Colonic mucosa (tissue), 4 donors: ENCODE results near the gene TMC4. TPM values are rescaled to one million over a fixed set of nuclear protein-coding genes. Genes with fewer than 3 reads are reported as not detected.
A peak's percentile ranks its signal among the peaks of the same experiment; 100 is the strongest.

ENCODE experiments used
- DNase-seq: peaks from one replicate; pipeline ENCODE4 v3.0.0-alpha.2; 2020
- H3K27ac ChIP-seq: fragments of 200-600 bp; one replicate; pipeline ENCODE4 v1.8.0; 2021
- H3K27me3 ChIP-seq: fragments of 200-600 bp; one replicate; pipeline ENCODE4 v1.8.0; 2021
- H3K36me3 ChIP-seq: fragments of 200-600 bp; one replicate; pipeline ENCODE4 v1.8.0; 2021
- H3K4me1 ChIP-seq: fragments of 200-600 bp; one replicate; pipeline ENCODE4 v1.8.0; 2021; ENCODE audit warnings: mild to moderate bottlenecking
- H3K4me3 ChIP-seq: fragments of 200-600 bp; one replicate; pipeline ENCODE4 v1.8.0; 2021
- H3K9ac ChIP-seq, 2 donors: one replicate each; pipeline ENCODE4 v1.7.0; 2013; ENCODE audit warnings: control low read depth in 2 of 2, low read depth in 2 of 2, low read length in 2 of 2
- H3K9me3 ChIP-seq: fragments of 200-600 bp; one replicate; pipeline ENCODE4 v1.8.0; 2021
- CTCF ChIP-seq: fragments of 200-600 bp; IDR thresholded peaks from one replicate; pipeline ENCODE4 v1.8.0; 2022; ENCODE audit warnings: antibody characterized with exemption, mild to moderate bottlenecking
- intact Hi-C: fragments of 100-400 bp; cut with DNase I; formaldehyde crosslinking; loops from one replicate; pipeline ENCODE4 v1.14.1; 2022
- total RNA-seq, 2 donors: library from RNA; stranded (reverse); fragmentation: NEBNext Ultra II Directional in 1 of 2; extraction: Animal tissue kit (Norgen Biotek cat#: 25700) in 1 of 2; gene quantifications; one replicate each; pipeline ENCODE4 v1.2.1, GENCODE V29; 2021
- donor health status: healthy.
- donor health status: DM: no; HTN: no; CAD: no.
- donor health status: DM: no; HTN: no; CAD: no.

Gene TMC4
- total RNA-seq, 2 donors from 2014 or later, result 80.9 to 165 TPM

GRCh38 chr19:54147676-54148075, 25.3 kb downstream of the TMC4 start:
- Histone ChIP-seq H3K36me3 (peaks cover 46% of the 10 kb centered on the region), H3K4me3 (no peak overlapping the region), H3K9ac (no peak overlapping the region), H3K27me3 (no peaks in the 10 kb centered on the region), H3K9me3 (no peaks in the 10 kb centered on the region), H3K27ac (no peak overlapping the region), H3K4me1 (no peaks in the 10 kb centered on the region)
- intact Hi-C loops, result no loop called here
- no peak for TF ChIP-seq CTCF
- DNase-seq, result no peak

- Histone ChIP-seq H3K27ac (no peak overlapping the region), H3K36me3 (peaks cover 39% of the 10 kb centered on the region), H3K9ac (no peak overlapping the region), H3K27me3 (no peaks in the 10 kb centered on the region), H3K4me3 (no peak overlapping the region), H3K9me3 (no peaks in the 10 kb centered on the region), H3K4me1 (no peaks in the 10 kb centered on the region)
- no peak for DNase-seq
- intact Hi-C loops, result no loop called here
- TF ChIP-seq CTCF, result no peak
Measured at GRCh38 chr19:54145541-54146158, 27.3 kb downstream of the TMC4 start.

GRCh38 chr19:54142166-54142780, 30.7 kb downstream of the TMC4 start:
- peaks cover 16% of the 10 kb centered on the region for H3K4me1 ChIP-seq
- H3K36me3 ChIP-seq, result peaks cover 36% of the 10 kb centered on the region
- H3K27ac ChIP-seq, result no peak overlapping the region
- TF ChIP-seq CTCF, result no peak
- H3K9ac ChIP-seq, result no peak overlapping the region
- DNase-seq, result no peak
- no peaks in the 10 kb centered on the region for H3K9me3 ChIP-seq
- H3K4me3 ChIP-seq, result no peak overlapping the region
- H3K27me3 ChIP-seq, result no peaks in the 10 kb centered on the region
- intact Hi-C loops, result no loop called here

GRCh38 chr19:54141356-54141755, 31.6 kb downstream of the TMC4 start:
- no peak overlapping the region for H3K9ac ChIP-seq
- no peaks in the 10 kb centered on the region for H3K27me3 ChIP-seq
- H3K36me3 ChIP-seq, result peaks cover 30% of the 10 kb centered on the region
- no peak overlapping the region for H3K4me3 ChIP-seq
- peaks cover 16% of the 10 kb centered on the region for H3K4me1 ChIP-seq
- no peak overlapping the region for H3K27ac ChIP-seq
- DNase-seq, result no peak
- intact Hi-C loops, result no loop called here
- TF ChIP-seq CTCF, result no peak
- H3K9me3 ChIP-seq, result no peaks in the 10 kb centered on the region

GRCh38 chr19:54138489-54139256, 34.3 kb downstream of the TMC4 start:
- intact Hi-C loops, result no loop called here
- Histone ChIP-seq H3K4me3 (peak overlapping the region; percentile 98), H3K27me3 (no peaks in the 10 kb centered on the region), H3K4me1 (peaks cover 16% of the 10 kb centered on the region), H3K27ac (peak overlapping the region; percentile 83), H3K9me3 (no peaks in the 10 kb centered on the region), H3K9ac (peak overlapping the region; percentile 74 to 95), H3K36me3 (peaks cover 11% of the 10 kb centered on the region)
- no peak for DNase-seq
- no peak for TF ChIP-seq CTCF
